ENCODE results near the gene SAC3D1.
"Not testable (repeated sequence)": the region's sequence is repeated elsewhere in the genome, so short reads cannot be mapped to it uniquely, and the experiment has no call there.

Gene SAC3D1

GRCh38 chr11:65040847-65041622 is at the start of gene SAC3D1:
Gene SAC3D1 (plus strand): TSS chr11:65041210. CDS start chr11:65041293, 83 bp downstream.
- peak; percentile 98 for FAIRE-seq

GRCh38 chr11:64994318-64994717 is 46.7 kb upstream of the SAC3D1 start:
- FAIRE-seq: no peak

- no peak for FAIRE-seq
These were observed 44.7 kb upstream of the SAC3D1 start for GRCh38 chr11:64996327-64996709.

GRCh38 chr11:64996710-64997380 is 44.2 kb upstream of the SAC3D1 start, which contains the start of gene BATF2:
Gene BATF2 (minus strand): TSS chr11:64996971. CDS start chr11:64996914, 57 bp downstream.
- FAIRE-seq: no peak

- FAIRE-seq: no peak
These were observed 42.9 kb upstream of the SAC3D1 start for GRCh38 chr11:64998141-64998540.

- no peak for FAIRE-seq
These were observed 42.1 kb upstream of the SAC3D1 start for GRCh38 chr11:64998690-64999431.

- no peak for FAIRE-seq
These were observed 41.5 kb upstream of the SAC3D1 start for GRCh38 chr11:64999478-64999877.

GRCh38 chr11:65002706-65003105 is 38.3 kb upstream of the SAC3D1 start:
- no peak for FAIRE-seq

GRCh38 chr11:65003282-65003681 is 37.7 kb upstream of the SAC3D1 start:
- no peak for FAIRE-seq

GRCh38 chr11:65003968-65004367 is 37.0 kb upstream of the SAC3D1 start:
- FAIRE-seq: not testable (repeated sequence)

GRCh38 chr11:65008016-65008415 is 33.0 kb upstream of the SAC3D1 start:
- FAIRE-seq: no peak

GRCh38 chr11:65008873-65009272 is 32.1 kb upstream of the SAC3D1 start:
- FAIRE-seq: no peak

- peak; percentile 34 for FAIRE-seq
These were observed 27.7 kb upstream of the SAC3D1 start for GRCh38 chr11:65013130-65013887.

- FAIRE-seq: no peak
These were observed 26.9 kb upstream of the SAC3D1 start, which contains the start of gene ARL2 for GRCh38 chr11:65013888-65014725. Gene ARL2 (plus strand): TSS chr11:65014160. CDS start chr11:65014208, 48 bp downstream.

- FAIRE-seq: no peak
These were observed 26.2 kb upstream of the SAC3D1 start for GRCh38 chr11:65014726-65015227.

- no peak for FAIRE-seq
These were observed 24.3 kb upstream of the SAC3D1 start for GRCh38 chr11:65016705-65017104.

- FAIRE-seq: no peak
These were observed 23.1 kb upstream of the SAC3D1 start for GRCh38 chr11:65017937-65018336.

- FAIRE-seq: no peak
These were observed 21.2 kb upstream of the SAC3D1 start for GRCh38 chr11:65019824-65020223.

- FAIRE-seq: no peak
These were observed 20.0 kb upstream of the SAC3D1 start for GRCh38 chr11:65021003-65021402.

GRCh38 chr11:65021509-65021908 is 19.5 kb upstream of the SAC3D1 start:
- no peak for FAIRE-seq

GRCh38 chr11:65023502-65023901 is 17.5 kb upstream of the SAC3D1 start:
- not testable (repeated sequence) for FAIRE-seq
